Measurements from ENCODE around the gene FAM219A.

DNA sequence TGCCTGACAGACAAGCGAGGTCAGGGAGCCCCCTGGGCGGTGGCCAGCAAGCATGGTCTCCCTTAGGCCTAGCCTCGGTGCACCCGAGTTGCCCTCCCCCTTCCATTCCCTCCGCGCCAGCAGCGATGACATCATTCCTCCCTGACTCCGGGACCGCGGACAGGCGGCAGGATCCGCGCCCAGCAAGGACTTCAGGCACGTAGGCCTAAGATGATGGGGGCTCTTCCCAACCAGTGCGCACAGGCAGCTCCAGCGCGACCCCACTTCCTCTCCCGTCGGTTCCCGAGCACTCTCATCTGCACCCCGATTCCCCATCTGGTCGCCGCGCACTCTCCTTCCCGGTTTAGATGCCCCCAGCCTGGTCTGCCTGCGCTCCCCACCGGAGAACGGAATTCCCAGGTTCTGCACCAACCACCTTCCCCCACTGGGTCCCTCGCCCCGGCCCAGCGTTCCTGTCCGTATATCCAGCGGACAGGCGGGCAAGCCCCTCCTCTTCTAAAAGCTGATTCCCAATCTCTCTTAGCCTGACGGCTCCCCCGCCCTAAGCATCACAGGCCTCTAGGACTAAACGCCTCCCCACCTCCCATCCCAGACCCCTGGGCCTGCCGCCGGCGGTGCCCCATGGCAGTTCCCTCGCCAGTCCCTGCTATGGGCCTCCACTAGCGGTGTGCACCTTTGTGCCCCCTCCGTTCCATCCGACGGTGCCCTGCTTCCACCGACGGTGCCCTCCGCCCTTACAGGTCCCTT, 931 bp downstream of the FAM219A start:
- TF ChIP-seq, protein P1, sequence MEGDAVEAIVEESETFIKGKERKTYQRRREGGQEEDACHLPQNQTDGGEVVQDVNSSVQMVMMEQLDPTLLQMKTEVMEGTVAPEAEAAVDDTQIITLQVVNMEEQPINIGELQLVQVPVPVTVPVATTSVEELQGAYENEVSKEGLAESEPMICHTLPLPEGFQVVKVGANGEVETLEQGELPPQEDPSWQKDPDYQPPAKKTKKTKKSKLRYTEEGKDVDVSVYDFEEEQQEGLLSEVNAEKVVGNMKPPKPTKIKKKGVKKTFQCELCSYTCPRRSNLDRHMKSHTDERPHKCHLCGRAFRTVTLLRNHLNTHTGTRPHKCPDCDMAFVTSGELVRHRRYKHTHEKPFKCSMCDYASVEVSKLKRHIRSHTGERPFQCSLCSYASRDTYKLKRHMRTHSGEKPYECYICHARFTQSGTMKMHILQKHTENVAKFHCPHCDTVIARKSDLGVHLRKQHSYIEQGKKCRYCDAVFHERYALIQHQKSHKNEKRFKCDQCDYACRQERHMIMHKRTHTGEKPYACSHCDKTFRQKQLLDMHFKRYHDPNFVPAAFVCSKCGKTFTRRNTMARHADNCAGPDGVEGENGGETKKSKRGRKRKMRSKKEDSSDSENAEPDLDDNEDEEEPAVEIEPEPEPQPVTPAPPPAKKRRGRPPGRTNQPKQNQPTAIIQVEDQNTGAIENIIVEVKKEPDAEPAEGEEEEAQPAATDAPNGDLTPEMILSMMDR (conservative IDR thresholded peaks at IDR 0.05) = no peak
- no peak for TF ChIP-seq ZFX (IDR thresholded peaks at IDR 0.05)

All from C4-2B (cell line).